PFSK-1 (cell line): Measurements from ENCODE around the gene DACT3.

Experiments used
- FOXP2 ChIP-seq: optimal IDR thresholded peaks from 2 replicates; pipeline ENCODE3; 2011; ENCODE audit warnings: borderline replicate concordance, control low read depth, inconsistent platforms; ENCODE audit not compliant: insufficient read depth; ENCODE audit errors: extremely low read length, extremely low read depth
- POLR2AphosphoS5 ChIP-seq: IDR thresholded peaks from 2 replicates; pipeline ENCODE4 v1.6.1; 2012; ENCODE audit warnings: low read depth, mild to moderate bottlenecking, control low read depth, low read length, moderate library complexity
- SIN3A ChIP-seq: IDR thresholded peaks from 2 replicates; pipeline ENCODE4 v1.6.1; 2012; ENCODE audit warnings: mild to moderate bottlenecking, low read length, moderate library complexity, borderline replicate concordance; ENCODE audit not compliant: insufficient read depth
- TAF1 ChIP-seq: IDR thresholded peaks from 2 replicates; pipeline ENCODE4 v1.6.1; 2012; ENCODE audit warnings: low read length, control low read depth, borderline replicate concordance; ENCODE audit not compliant: insufficient read depth
- TF ChIP-seq, protein P1 (sequence below), 2 experiments: IDR thresholded peaks; 2 replicates each; pipeline versions ENCODE4 v1.6.1 to v1.8.0; 2011 to 2012; ENCODE audit warnings: low read depth in 2 of 2, low read length in 2 of 2, control low read depth in 1 of 2, inconsistent platforms in 1 of 2, mild to moderate bottlenecking in 1 of 2, moderate library complexity in 1 of 2; ENCODE audit not compliant: insufficient read depth in 1 of 2

The DACT3 gene

DNA sequence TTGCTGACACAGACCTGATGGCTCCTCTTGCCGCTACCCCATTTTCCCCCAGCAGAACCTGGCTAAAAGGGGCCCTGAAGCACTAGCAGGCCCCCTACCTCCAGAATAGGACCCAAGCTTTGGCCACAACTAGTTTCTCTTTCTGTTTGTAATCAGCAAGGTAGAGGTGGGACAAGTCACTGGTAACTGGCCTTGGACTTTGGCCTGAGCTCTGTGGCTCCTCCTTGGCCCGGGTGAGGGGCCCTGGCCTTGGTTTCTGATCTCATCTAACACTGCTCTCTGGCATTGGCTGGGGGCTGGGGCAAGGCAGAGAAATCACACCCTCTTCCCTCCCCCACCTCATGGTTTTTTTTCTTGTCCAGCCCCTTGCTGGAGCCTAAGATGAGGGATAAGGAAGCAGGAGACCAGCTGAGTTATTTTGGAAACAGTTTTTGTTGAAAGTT, 57.8 kb downstream of the DACT3 start:
- TF ChIP-seq TAF1 = no peak
- TF ChIP-seq FOXP2 = no peak
- TF ChIP-seq, protein P1, sequence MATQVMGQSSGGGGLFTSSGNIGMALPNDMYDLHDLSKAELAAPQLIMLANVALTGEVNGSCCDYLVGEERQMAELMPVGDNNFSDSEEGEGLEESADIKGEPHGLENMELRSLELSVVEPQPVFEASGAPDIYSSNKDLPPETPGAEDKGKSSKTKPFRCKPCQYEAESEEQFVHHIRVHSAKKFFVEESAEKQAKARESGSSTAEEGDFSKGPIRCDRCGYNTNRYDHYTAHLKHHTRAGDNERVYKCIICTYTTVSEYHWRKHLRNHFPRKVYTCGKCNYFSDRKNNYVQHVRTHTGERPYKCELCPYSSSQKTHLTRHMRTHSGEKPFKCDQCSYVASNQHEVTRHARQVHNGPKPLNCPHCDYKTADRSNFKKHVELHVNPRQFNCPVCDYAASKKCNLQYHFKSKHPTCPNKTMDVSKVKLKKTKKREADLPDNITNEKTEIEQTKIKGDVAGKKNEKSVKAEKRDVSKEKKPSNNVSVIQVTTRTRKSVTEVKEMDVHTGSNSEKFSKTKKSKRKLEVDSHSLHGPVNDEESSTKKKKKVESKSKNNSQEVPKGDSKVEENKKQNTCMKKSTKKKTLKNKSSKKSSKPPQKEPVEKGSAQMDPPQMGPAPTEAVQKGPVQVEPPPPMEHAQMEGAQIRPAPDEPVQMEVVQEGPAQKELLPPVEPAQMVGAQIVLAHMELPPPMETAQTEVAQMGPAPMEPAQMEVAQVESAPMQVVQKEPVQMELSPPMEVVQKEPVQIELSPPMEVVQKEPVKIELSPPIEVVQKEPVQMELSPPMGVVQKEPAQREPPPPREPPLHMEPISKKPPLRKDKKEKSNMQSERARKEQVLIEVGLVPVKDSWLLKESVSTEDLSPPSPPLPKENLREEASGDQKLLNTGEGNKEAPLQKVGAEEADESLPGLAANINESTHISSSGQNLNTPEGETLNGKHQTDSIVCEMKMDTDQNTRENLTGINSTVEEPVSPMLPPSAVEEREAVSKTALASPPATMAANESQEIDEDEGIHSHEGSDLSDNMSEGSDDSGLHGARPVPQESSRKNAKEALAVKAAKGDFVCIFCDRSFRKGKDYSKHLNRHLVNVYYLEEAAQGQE (IDR thresholded peaks at IDR 0.05; ENCODE audit: insufficient read depth in 1 of 2, low read depth in 2 of 2, low read length in 2 of 2) = no peak
- no peak for TF ChIP-seq SIN3A
- TF ChIP-seq POLR2AphosphoS5 = no peak

GRCh38 chr19:46602392-46603194, 58.4 kb downstream of the DACT3 start:
- TF ChIP-seq POLR2AphosphoS5 = no peak
- TF ChIP-seq TAF1 = no peak
- TF ChIP-seq, protein P1 (IDR thresholded peaks at IDR 0.05; ENCODE audit: insufficient read depth in 1 of 2, low read depth in 2 of 2, low read length in 2 of 2) = no peak
- no peak for TF ChIP-seq SIN3A
- no peak for TF ChIP-seq FOXP2

DNA sequence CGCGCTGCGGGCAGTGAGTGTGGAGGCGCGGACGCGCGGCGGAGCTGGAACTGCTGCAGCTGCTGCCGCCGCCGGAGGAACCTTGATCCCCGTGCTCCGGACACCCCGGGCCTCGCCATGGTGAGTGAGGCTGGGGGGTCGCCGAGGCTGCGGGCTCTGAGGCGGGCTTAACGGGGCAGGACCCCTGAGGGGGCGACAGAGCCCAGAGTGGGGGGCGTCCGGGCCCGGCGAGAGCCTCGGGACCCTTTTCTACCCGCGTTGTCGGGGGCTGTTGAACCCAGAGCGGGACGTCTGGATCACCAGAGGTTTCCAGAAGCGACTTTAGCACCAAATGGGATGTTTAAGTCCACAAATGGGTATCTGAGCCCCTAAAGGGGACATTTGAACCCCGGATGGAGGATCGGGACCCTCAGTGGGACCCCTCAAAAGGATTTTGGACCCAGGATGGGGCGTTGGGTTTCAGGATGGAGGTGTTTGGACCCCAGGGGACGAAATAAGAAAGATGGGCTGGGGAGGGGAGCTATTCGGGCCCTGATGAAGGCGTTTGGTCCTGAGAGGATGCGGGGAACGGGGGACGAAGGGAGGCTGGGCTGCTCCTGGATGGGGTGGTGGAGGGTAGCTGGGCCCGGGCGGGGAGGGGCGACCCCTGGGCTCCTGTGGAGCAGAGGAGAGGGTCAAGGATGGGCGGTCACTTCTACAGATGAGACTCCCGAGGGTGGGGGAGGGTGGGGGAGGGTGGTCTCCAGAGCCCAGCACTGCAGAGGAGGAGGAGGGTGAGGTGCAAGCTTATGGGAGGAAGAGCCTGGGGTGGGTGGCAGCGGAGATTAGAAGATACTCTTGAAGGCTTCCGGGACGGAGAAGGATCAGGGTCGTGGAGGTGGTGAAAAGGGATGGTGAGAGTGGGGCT, 59.4 kb downstream of the DACT3 start, which contains the start of gene CALM3:
CALM3 (plus strand) TSS at position 13 of the 907 bp plus-strand sequence; CDS start at position 118, 105 bp downstream.
- no peak for TF ChIP-seq TAF1
- TF ChIP-seq SIN3A = no peak
- no peak for TF ChIP-seq POLR2AphosphoS5
- TF ChIP-seq, protein P1 (IDR thresholded peaks at IDR 0.05; ENCODE audit: insufficient read depth in 1 of 2, low read depth in 2 of 2, low read length in 2 of 2) = no peak
- TF ChIP-seq FOXP2 = no peak

DNA sequence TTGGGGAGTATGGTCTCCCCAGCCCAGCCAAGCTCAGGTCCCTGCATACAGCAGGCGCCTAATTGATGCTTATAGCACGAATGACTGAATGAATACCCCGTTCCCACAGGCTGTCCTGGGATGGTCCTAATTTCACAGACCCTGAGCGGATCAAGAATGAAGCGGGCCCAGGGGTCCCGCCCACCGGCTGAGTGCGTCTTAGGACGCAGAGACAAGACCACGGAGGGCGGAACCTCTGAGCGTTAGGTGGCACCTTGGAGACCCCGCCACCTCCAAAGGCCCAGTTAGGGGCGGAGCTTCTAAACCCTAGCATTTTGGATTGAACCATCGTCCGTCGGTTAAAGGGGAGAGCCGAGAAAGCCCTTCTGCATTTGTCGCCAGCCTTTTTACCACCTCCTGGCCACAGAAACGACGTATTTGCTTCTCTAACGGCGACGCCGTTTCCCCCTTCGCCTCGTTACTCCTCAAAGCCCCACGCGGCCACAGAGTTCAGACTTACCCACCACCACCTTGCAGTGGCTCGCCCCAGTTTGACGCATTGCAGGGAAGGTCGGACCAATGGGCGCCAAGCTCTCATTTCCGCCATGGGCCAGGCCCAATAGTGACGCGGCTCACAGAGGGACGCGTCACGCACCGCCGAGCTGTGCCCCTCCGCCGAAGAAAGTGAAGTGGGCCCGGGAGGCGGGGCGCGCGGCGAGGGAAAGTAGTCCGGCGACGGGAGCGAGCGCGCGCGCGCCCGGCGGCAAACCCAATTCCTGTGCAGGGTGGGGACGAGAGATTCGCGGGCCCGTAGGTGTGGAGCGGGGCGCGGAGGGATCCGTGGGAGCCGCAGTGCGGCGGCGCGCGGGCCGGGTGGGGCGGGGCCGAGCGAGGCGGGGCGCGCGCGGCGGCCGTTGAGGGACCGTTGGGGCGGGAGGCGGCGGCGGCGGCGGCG, 60.3 kb downstream of the DACT3 start:
- peak; percentile 80 for TF ChIP-seq POLR2AphosphoS5
- TF ChIP-seq, protein P1 (IDR thresholded peaks at IDR 0.05; ENCODE audit: insufficient read depth in 1 of 2, low read depth in 2 of 2, low read length in 2 of 2) = no peak
- peak; percentile 90 for TF ChIP-seq FOXP2
- TF ChIP-seq TAF1 = peak; percentile 42; the same call in 1 of the 2 replicates
- no peak for TF ChIP-seq SIN3A
